ENCODE data around the gene RHCG.

The RHCG gene

DNA sequence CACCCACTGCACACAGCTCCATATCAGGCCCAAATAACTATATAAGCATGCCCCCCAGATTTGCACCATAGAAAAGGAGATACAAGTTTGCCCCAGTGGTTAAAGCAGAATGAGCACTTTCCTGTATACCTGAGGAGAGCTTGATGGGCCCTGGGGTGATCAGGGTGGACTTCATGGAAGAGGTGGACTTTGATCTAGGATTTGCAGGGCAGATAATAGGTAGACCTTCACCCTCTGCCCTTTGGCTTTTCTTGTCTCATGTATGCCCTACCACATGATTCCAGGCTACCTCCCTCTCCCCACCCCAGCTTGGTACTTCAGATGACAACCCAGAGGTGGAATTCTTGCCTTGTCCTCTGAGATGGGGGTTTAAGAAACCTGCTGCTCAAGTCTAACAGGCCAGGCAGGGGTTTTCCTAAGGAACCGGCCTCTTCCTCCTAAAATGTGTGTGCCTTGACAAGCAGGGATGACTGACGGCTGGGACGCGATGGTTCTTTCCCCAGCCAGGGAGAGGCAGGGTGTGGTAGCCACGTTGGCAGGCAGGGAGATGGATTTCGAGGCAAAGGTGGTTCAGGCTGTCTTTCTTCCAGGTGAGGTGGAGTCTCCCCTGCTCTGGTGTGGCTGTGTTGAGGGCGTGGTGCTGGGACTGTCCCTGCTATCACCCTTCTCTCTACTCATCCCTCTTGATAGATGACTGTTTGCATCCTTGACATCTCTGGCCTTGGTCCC lies 6.6 kb upstream of the RHCG start:
- no peak for DNase-seq

- DNase-seq: no peak
Measured at GRCh38 chr15:89501646-89502045, 5.3 kb upstream of the RHCG start.

DNA sequence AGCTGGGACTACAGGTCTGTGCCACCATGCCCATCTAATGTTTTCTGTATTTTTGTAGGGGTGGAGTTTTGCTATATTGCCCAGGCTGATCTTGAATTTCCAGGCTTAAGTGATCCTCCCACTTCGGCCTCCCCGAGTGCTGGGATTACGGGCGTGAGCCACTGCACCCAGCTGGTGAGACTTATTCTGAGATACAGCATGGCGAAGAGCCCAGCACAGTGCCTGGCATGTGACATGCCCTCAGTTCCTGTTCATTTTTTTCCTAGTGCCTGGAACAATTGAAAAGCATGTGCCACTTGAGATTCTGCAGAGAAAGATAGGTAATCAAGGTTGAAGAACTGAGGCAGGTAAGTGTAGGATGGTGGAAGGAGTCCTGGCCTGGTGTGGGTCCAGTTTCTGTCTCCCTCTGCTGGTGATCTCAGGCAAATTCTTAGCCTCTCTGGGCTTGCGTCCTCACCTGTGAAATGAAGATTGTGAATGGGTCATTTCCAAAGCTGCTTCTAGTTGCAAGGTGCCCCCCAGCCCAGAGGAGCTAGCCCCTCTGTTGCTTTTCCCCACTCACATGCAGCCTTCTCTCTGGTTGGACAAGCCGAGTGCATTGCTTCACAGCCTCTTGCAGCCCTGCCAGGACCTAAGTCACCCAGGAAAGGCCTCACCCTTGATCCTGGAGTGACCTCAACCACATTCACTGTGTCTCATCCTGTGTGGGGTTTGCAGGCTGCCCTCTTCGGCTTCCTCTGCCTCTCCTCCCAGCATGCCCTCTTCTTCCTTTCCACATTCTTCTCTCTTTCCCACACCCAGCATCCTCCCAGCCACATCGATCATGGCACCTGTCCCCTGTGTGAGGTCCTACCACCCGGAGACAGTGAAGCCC lies 4.3 kb upstream of the RHCG start:
- DNase-seq: no peak

GRCh38 chr15:89499156-89499555 lies 2.8 kb upstream of the RHCG start:
- no peak for DNase-seq

- no peak for DNase-seq
Measured at GRCh38 chr15:89498574-89498906, 2.2 kb upstream of the RHCG start.

- no peak for DNase-seq
Measured at GRCh38 chr15:89497231-89497630, 848 bp upstream of the RHCG start.

DNA sequence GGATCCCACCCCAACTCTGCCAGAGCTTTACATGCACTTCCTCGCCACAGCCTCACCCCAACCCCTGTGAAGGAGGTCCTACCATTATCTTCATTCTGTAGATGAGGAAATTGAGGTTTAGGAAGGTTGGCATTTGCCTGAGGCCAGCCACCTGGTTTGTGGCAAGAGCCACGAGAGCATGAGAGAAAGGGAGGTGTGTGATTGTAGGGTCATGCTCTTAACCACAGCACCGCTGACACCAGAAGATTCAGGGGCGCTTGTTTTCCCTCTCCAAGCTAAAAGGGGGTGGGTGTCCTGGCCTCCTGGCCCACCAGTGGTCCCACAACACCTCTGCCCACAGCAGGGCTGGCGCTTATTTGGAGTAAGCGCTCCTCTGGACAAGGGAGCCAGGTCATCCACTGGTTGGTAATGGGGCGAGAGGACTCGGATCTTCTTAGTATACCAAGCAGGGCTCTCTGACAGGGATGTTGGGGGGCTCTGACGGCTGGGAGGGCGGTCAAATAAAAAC lies 691 bp downstream of the RHCG start:
- DNase-seq: no peak

DNA sequence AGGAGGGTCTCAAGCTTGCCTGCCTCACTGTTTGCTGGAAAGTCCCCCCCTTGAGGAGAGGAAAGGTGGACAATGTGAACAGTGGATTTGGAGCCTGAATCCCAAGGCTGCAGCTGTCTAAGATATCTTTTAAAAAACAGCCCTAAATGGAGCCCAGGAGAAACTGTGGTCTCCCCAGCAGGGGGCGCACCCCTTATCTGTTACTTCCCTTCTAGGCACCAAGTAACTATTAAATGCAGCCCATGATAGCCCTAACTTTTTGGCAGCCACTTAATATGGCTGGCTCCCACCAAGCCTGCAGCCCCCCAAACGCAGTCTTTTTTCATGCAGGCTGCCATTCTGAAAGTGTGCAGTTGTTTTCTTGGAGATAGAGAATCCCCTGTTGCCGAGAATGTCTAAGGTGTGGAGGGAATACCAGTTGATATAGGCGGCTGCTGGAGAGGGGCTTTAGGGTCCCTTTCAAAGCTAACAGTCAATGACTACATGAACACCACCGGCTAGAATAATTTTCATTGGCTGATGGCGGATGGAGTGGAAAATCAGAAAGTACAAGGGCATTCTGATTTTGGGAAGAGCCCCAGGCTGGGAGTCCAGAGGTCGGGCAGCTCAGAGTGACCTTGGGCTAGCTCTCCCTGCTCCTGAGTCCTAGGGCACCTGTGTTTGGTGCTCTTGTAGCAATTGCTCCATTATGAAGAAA lies 1.3 kb downstream of the RHCG start:
- no peak for DNase-seq

- no peak for DNase-seq
Measured at GRCh38 chr15:89494031-89494430, 2.4 kb downstream of the RHCG start.

DNA sequence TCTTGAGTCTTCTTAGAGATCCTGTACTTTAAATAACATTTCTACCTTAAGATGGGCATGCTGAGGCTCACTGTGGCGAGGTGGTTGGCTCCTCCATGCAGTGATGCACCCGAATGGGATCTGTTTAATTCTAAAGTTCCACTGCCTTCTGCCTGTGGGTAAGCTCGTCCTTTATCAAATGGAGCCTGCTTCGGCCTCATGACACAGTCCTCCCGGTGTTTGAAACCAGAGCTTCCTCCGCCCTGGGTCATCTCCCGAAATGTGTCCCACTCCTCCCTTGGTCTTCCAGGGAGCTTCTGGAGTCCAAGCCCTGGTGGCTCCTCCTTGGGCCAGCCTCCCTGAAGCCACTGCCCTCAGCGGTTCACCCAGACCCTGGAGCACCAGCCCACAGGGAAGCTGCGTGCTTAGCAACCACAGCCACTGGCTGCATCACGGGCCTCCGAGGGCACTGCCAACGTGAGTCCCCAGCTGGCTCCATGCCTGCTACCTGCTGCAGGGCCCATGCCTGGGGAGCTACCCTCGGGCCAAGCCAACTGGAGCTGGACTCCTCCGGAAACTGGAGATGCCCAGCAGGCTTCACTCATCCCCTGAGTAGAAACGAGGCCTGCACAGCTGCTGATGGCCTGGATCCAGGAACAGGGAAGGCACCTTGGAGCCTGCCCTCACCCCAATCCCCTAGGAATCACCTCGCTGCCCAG lies 3.3 kb downstream of the RHCG start:
- no peak for DNase-seq

DNA sequence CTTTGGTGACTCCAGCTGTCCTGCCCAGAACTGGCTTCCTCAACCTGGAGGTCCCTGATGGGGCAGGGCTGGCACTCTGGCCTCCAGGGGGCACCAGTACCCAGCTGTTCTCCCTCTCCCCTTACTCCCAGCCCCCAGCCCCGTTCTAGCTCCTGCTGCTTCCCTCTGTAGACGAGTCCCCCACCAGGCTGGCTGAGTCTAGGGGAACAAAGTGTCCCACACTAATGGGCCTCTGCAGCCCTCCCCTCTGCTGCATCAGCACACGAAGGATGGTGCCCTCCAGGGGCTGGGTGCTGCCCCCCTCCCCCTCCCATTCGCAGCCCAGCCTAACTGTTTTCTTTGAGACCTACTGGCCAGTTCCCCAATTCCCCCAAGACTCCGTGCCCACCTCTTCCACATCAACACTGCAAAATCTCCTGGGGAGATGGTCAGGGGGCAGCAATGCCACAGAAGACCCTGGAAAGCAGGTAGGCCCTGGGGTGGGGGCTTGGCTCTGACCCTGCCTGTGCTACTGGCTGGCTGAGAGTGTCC lies 4.2 kb downstream of the RHCG start:
- no peak for DNase-seq

DNA sequence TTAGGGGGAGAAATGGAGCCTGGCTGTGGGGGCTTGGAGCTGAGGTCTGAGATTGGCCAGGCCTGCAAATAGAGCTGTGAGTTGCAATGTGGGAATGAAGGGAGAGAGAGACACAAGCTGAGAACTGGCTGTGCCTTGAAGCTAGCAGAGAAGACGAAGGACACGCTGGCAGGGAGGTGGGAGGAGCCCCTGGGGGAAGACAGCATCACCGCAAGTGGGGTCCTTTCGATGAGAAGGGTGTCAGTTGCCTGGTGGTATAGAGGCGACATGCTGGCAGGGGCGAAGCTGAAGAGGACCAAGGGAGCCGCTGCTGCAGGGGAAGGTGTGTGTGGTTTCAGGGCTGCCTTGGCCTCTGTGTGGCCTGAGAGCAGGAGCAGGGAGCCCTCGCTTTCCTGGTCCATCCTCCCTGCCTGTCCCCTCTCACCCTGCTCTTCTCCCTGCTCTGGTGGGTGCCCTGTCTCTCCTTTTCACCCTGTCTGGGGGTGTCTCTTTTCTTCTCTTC lies 5.5 kb downstream of the RHCG start:
- DNase-seq: no peak

DNA sequence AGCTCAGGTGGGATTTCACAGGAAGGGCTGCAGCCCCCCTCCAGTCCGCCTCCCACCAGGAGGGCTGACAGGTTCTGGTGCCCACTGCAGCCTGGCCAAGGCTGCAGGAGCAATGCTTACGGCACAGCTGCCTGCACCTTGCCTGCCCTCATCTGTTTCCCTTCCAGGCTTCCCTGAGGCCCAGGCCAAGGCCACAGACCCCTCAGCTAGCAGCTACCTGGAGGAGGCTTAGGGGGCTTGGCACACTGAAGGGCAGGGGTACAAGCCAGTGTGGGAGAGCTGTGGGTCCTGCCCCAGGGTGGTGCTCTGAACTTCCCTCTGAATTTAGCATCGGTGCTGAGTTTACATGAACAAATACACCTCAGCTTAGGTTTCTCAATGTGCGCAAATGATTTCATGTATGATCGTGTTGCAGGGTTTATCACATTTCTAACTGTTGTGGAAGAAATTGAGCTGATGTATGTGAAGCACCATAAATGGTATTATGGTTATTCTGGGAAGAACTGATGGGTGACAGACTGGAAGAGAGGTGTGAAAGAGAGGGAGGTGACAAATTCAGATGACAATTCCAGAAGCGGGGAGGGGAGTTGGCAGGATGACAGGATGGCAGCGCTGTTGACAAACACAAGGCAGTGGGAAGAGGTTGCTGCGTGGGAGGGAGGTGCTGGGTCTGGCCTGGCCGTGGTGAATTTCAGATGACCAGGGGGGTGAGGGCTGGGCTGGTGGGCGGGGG lies 6.1 kb downstream of the RHCG start:
- DNase-seq: no peak

GRCh38 chr15:89489376-89489775 lies 7.0 kb downstream of the RHCG start:
- no peak for DNase-seq

DNA sequence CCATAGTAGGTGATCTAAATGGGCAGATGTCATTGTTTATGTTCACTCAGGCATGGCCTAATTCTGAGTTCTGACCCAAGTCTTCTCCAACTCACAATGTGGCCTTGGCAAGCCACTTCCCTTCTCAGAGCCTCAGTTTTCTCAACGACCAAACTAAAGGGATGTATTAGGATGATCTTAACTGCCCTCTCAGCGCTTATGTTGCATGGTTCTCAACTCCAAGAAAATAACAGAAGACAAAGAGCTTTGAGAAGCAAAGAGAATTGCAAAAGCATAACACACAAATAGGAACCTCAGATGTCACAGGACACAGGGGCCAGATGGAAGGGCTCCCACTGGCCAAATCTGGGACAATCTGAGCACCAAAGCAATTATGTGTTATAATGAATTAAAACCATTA lies 8.6 kb downstream of the RHCG start:
- no peak for DNase-seq

- peak; percentile 32 for DNase-seq
Measured at GRCh38 chr15:89486726-89487050, 9.7 kb downstream of the RHCG start.

GRCh38 chr15:89483079-89483478 lies 13.3 kb downstream of the RHCG start:
- DNase-seq: no peak

DNA sequence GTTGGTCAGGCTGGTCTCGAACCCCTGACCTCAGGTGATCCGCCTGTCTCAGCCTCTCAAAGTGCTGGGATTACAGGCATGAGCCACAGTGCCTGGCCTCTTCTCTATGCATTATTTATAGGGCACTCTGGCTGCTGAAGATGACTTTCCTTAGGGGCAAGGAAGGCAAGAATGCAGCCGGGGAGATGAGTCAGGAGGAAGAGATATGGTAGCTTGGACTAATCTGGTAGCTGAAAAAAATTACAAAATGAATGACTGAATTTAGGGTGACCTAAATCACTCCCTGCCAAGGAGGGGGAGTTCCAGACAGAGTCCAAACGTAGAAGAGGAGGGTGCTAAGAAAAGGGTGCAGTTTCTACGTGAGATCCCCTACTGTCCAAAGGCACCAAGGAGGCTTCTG lies 14.2 kb downstream of the RHCG start:
- DNase-seq: no peak

- no peak for DNase-seq
Measured at GRCh38 chr15:89480505-89480904, 15.9 kb downstream of the RHCG start.

DNA sequence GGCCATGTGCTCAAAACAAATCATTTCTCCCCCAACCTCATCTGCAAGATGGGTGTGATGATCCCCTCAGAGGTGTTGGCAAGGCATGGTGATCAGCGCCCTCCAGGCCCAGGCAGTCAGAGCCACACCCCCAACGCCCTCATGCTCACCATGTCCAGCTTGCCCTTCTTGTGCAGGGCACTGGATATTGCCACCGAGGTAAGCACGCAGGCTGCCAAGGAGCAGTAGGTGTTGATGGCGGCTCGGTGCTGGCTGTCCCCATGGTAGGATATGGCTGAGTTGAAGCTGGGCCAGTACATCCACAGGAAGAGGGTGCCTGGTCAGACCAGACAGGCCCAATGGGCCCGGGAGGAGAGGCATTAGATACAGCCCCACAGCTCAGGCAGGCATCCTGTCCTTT lies 17.2 kb downstream of the RHCG start:
- no peak for DNase-seq

DNA sequence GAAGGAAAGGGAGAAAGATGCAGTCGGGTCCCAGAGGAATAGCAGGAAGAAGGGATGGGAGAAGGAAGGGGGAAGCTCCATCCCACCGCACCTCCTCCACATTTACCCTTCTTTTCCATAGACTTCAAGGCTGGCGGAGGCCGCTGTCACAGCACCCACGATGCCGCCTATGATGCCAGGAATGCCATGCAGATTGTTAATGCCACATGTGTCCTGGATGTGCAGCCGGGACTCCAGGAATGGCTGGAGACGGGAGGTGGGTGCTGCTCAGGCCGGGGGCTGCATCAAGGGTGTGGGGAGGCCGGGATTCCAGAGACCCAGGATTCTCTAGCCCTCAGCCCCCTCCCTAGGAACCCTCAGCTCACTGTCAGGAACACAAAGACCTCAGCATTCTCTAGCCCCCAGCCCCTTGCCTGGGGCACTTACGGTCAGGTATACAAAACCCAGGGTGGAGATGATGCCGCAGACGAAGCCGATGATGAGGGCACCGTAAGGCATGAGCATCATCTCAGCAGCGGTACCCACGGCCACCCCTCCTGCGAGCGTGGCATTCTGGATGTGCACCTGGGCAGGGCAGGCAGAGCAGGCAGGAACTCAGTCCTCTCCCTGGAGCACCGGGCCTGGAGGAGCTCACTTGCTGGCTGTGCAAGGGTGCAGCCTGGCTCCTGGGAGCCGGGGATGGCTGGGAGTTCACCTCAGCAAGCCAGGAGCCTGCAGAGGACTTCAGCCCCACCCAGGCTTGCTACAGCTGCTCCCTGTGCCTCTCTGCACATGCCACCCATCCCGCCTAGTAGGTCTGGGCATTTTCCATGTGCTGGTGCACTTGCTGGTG lies 18.8 kb downstream of the RHCG start:
- no peak for DNase-seq
